ENCODE measurements around the gene C1QTNF8. TPM values are rescaled to one million over a fixed set of nuclear protein-coding genes. Genes with fewer than 3 reads are reported as not detected.

The C1QTNF8 gene
- polyA plus RNA-seq, 3 donors = not detected

DNA sequence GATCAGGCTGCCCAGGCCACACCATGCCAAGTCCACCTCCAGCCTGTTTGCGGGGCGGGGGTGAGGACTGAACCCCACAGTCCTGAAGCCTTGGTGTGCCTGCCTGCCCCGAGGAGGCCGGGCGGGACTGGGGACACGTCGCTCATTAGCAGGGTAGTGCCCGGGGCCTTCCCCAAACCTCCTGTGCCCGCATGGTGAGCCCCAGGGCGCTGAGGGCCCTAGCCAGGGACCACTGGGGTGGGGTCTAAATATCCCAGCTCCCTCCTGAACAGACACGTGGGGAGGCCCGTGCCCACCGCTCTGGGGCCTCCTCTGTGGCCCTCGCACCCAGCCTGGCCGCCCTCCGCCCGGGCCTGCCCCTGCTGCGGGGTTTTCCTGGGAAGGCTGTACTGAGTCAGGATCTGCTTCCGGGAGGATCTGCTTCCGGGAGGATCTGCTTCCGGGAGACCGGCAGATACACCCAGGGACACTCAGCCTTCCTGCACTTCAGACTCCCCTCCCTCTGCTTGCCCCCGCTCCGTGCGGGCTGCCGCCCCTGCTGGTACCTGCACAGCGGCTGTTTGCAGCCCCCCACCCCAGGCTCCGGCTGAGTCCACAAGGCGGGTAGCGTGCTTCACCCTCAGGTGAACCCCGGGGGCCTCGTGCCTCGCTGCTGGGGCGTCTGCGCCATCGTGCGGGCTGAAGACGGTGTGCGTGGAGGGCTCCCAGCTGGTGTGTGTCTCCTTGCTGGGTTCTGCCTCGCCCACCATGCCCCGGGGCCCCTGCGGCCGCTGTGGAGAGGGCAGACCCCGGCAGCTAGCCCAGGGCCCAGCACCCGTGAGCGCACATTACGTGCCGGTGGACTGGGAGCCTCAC lies 33.3 kb upstream of the C1QTNF8 start:
- WGBS, 3 donors = 93 to 96% (median 93%) methylated on average over 43 to 48 of the region's 48 CpGs
- H3K27ac ChIP-seq (ENCODE audit: low read depth, low read length) = no peak overlapping the region

DNA sequence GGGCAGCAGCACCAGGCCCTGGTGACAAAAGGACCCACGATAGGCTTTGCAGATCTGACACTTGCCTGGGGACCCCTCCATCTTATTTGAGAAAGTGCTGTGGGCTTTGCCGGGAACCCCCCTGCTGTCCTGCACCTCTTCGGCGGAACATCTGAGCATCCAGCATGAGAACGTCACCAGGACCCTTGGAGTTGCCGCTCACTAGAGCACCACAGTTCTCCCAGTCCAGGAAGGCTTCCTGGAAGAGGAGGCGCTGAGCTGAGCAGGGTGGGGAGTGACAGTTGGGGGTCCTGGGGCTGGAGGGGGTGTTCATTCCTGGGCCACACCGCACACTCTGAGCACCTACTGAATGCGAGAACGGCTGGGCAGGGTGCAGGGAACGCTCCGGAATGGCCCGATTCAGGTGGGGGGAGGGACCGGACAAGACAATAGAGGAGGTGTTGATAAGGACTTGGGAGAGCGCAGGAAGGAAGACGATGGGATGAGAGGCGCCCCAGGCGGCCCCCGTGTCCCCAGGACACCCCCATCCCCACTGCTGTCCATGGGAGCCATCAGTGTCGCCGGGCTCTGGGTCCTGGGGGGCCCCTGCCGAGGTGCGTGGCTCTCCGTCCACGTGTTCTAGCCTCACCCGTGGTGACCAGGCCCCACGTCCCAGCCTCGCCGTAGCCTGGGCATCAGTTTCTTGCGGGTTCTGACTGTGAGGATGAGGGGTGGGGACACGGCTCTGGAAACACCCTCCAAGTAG lies 32.1 kb upstream of the C1QTNF8 start:
- WGBS, 3 donors = 89 to 92% (median 91%) methylated on average over 31 of the region's 31 CpGs
- no peak overlapping the region for H3K27ac ChIP-seq (ENCODE audit: low read depth, low read length)

DNA sequence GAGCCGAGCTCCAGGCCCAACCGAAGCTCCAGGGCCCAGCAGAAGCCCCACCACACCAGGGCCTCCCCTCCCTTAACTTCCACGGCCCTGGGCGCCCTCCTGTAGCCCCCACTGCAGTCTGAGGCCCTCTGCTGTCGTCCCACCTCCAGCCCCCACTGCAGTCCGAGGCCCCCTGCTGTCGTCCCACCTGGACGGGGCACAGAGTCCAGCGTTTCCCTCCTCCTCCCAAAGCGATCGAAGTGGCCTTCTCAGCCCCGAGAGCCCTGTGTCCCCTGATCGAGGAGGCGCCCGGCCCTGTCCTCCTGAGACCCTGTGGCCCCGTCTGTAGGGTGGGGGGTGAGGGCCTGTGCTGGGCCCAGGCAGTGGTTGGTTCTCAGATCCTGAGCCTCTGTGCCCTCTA lies 31.1 kb upstream of the C1QTNF8 start:
- WGBS, 3 donors = 50 to 62% (median 55%) methylated on average over 15 to 16 of the region's 16 CpGs
- no peak overlapping the region for H3K27ac ChIP-seq (ENCODE audit: low read depth, low read length)

DNA sequence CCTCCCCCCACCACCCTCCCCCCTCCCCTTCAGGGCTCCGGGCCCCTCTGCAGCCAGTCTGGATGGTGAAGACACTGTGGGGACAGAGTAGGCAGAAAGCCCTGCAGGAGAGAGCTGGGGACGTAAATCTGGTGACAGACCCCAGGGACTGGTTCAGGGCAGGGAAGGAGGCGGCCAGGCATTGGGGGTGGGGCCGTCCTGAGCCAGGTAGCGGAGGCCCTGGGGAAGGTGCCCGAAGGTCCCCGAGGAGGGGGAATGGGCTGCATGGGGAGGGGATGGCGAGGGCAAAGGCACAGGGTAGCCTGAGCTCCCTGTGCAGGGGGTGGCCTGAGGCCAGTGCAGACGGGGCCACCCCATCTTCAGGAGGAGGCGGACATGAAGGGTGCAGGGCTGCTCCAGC lies 30.5 kb upstream of the C1QTNF8 start:
- WGBS, 3 donors = 28 to 55% (median 42%) methylated on average over 10 of the region's 10 CpGs
- H3K27ac ChIP-seq (ENCODE audit: low read depth, low read length) = no peak overlapping the region

DNA sequence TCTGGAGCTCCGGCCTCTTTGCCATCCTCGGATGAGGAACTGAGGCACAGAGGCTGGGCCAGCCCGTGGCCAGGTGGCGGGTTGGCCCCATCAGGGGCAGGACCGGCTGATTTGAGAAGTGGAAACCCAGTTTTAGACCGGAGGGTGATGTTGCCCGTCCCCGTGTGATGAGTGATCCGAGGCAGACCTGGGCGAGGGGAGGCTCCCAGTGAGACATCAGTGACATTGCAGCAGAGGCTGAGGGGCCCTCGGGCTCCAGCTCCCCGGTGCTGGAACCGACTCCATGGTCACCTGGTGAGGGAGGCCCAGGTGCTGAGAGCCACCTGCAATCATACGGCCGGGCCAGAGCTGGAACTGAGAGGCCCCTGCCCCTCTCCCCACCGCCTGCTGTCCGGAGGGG lies 30.0 kb upstream of the C1QTNF8 start:
- H3K27ac ChIP-seq (ENCODE audit: low read depth, low read length) = no peak overlapping the region
- WGBS, 3 donors = 43 to 58% (median 57%) methylated on average over 15 to 17 of the region's 17 CpGs

DNA sequence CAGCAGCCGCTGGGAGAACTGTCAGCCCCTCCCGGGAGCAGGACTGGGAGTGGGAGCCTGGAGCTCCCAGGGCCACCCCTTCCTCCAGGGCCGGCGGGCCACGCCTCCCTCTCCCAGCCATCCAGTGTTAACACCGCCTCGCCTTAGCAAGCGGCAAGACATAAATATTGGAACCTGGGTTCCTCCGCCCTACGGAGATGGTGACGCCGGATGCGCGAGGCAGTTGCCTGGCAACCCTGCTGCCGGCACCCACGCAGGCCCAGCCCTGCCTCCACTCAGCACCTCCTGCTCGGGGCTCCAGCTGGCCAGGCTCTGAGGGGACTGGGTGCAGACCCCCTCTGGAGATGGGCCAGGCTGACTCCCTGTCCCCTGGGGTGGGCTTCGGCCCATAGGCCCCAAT lies 29.4 kb upstream of the C1QTNF8 start:
- 22 to 38% (median 26%) methylated on average over 18 of the region's 18 CpGs for WGBS, 3 donors
- H3K27ac ChIP-seq (ENCODE audit: low read depth, low read length) = no peak overlapping the region

DNA sequence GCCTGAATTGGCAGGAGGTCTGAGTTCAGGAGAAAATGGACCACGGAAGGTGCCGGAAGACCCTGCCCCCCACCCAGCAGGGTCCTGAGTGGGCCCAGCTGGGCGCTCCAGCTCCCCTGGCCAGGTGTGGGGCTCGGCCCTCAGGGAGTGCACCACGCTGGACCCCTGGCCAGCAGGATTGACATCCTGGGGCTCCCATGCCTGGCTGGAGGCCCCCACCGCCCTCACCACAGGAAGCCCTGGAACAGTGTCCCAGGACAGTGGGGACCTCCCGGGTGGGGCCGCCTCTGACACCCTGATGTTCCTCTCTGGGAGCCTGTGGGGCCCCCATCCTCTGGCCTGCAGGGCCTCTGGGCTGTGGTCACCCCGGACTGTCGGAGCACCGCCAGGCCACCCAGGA lies 28.8 kb upstream of the C1QTNF8 start:
- 83 to 88% (median 86%) methylated on average over 10 to 11 of the region's 11 CpGs for WGBS, 3 donors
- no peak overlapping the region for H3K27ac ChIP-seq (ENCODE audit: low read depth, low read length)

DNA sequence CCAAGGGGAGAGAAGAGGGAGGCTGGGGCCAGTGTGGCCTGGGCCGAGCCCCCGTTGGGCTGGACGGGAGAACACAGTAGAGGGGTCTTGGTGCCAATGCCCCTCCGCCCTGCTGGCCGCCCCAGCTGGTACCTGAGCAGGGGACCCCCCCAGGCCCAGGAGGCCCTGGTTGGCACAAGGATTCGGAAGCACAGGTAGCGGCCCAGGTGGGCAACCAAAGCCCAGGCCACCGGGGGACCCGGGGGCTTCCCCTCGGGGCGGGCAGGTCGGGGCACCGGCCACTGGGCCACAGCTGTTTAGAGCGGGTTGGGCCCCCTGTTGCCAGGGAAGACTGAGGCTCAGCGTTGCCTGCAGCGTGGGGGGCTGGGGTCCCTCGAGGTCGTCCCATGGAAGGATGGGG lies 28.2 kb upstream of the C1QTNF8 start:
- WGBS, 3 donors = 73 to 83% (median 74%) methylated on average over 10 to 18 of the region's 18 CpGs
- no peak overlapping the region for H3K27ac ChIP-seq (ENCODE audit: low read depth, low read length)

DNA sequence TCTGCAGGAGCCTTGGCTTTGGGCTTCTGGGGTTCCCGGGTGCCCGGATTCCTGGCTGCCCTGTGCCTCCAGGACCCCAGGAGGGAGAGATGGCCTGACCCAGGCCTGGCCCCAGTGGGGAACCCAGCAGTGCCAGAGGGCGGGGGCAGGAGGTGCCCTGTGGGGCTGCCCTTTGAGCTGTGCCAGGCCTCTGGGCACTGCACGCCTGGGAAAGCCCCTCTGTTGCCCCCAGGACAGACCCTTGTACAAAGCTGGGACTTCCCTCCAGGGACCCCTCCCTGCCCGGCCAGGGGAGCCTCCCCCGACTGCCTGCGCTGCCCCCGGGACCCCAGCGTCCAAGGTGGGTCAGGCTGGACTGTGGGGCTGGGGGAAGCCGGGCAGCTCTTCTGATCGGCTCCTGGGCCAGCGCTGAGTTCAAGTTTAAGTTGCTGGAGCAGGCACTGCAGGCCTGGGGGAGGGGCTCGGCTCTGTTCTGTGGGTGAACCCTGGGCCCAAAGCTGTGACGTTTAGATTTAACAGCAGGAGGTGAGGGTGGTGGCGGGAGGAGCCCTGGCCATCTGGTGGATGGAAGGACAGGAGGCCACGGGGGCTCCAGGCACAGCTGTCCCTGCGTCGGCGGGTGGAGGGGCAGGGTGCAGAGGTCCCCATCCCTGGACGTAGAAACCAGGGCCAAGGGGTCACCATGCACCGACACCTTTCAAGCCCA lies 27.6 kb upstream of the C1QTNF8 start:
- H3K27ac ChIP-seq (ENCODE audit: low read depth, low read length) = no peak overlapping the region
- 59 to 79% (median 71%) methylated on average over 20 to 21 of the region's 21 CpGs for WGBS, 3 donors

DNA sequence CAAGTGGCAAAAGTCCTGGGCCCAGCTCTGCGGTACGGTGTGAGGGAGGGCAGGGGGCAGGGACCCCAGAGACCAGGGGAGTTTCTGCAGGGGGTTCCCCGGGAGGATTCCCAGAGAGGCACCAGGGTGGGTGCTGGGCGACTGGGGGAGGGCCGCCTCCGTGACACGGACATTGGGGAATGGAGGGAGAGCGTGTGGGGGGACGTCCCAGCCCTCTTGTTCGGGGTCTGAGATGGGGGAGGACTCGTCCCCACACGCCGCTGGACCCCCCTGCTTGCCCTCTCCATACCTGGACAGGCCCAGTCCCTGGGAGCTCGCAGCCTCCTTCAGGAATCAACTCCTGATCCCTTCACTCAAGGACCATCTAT lies 26.3 kb upstream of the C1QTNF8 start:
- WGBS, 3 donors = 84 to 87% (median 86%) methylated on average over 11 to 14 of the region's 14 CpGs
- H3K27ac ChIP-seq (ENCODE audit: low read depth, low read length) = no peak overlapping the region

DNA sequence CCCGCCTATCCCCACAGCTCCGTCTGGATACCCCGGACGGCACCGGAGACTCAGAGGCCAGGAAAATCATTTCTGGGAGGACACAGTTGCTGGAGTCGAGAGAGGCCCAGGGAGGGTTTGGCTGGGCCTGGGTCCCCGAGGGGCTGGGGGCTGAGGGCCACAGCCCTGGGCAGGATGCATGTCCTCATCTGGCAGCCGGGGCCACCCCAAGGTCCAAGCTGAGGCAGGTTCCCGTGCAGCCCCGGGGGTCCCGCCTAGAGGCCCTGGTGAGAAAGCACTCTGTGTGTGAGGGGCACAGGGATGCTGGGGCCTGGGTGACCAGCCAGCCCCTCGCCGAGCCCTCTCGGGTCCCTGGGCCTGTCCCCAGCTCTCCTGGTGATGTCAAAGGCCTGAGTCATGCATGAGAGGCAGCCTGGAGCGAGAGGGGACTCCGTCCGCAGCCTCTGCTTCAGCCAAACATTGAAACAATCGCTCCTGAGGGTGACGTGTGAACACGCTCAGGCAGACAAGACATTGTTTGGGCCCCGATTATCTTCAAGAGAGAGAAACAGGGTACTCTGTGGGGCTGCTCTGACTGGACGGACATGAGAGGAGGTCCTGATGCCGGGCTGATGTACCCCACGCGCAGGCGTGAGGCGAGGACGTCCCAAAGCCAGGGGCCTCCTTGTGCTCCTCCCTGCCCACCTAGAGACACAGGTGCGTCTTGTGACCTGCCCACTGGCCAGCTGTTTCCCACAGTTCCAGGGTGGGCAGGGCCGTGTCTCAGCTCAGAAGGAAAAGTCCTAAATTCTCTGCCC lies 25.8 kb upstream of the C1QTNF8 start:
- no peak overlapping the region for H3K27ac ChIP-seq (ENCODE audit: low read depth, low read length)
- WGBS, 3 donors = 71 to 75% (median 73%) methylated on average over 30 of the region's 30 CpGs

DNA sequence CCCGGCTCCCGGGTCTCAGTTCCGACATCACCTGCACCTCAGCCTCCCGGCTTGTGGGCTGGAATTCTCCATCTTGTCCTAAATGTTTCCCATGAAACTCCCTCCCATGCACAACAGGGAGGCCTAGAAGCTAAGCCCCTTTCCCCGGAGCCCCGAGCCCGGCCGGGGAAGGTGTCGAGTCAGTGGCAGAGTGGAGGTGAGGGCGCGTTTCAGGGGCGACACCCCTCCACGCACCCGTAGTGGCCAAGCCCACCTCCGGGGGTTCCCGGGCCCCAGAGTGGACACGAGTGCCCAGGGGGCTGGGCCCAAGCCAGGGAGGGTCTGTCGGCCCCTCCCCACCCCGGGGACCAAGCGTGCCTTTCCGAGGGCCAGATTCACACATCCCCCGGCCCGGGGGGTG lies 25.0 kb upstream of the C1QTNF8 start:
- WGBS, 3 donors = 54 to 76% (median 73%) methylated on average over 23 of the region's 23 CpGs
- H3K27ac ChIP-seq (ENCODE audit: low read depth, low read length) = no peak overlapping the region

DNA sequence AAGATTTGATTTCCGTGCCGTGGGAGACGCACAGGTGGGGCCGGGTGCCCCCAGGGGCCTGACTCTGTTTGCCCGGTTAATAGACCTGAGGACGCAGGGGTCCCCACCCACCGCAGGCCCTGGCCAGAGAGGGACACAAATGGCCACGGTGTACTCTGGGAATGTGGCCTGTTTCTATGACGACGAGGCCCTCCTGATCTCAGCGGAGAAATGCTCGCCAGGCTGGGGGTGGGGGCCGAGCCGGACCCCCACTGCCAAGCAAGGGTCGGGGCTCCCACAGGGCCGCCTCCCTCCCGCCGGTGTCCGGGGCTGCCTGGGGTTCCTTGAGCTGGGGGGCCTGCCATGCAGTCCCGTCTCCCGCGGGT lies 24.5 kb upstream of the C1QTNF8 start:
- 48 to 70% (median 59%) methylated on average over 22 of the region's 22 CpGs for WGBS, 3 donors
- no peak overlapping the region for H3K27ac ChIP-seq (ENCODE audit: low read depth, low read length)

DNA sequence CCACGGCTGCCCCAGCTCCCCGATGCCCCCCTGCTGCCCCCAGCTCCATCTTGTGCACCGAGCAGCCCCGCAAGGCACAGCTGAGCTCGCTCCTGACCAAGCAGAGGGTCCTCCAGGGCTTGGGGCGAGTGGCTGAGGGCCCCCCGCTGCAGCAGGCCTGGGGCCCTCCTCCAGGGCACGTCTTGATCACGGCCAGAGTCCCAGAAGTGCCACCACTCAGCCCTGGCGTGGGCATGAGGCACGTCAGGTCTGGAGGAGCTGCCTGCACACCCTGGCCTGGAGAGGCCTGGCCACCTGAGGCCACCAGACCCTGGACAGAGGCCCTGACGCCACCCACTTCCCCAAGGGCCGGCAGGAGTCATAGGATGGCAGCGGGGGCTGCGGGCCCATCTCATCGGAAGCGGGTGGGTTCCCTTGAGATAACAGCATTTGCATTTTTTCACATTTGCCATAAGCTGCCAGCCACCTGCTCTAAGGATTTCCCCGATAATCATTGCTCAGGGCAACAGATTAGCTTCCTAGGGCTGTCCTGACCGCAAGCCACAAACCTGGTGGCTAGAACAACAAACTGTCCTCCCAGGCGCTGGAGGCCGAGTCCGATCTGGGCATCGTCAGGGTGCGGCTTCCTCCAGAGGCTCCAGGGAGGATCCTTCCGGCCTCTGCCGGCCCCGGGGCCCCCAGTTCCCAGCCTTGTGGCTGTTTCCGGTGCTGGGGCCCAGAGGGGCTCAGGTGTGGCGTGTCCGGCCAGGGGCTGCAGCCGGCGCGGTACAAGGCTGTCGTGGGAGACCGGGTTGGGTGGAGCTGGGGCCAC lies 23.9 kb upstream of the C1QTNF8 start:
- no peak overlapping the region for H3K27ac ChIP-seq (ENCODE audit: low read depth, low read length)
- 54 to 71% (median 63%) methylated on average over 32 to 35 of the region's 35 CpGs for WGBS, 3 donors

DNA sequence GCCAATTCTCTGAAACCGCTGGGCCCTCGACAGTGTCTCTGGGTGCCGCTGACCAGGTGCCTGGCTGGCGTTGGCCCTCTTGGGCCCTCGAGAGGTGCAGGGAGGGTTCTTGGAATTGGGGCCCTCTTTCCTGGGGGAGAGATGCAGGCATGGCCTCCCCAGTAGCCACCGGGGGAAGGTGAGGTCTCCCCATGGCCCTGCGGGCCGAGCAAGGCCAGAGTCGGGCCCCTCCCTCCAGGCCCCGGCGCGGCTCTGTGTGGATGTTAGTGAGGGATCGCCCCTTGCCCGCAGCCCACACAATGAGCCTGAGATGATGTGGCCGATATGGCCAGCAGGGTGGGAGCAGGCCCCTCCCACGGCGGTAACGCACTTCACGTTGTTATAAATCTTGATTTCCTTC lies 23.1 kb upstream of the C1QTNF8 start:
- H3K27ac ChIP-seq (ENCODE audit: low read depth, low read length) = no peak overlapping the region
- 66 to 86% (median 74%) methylated on average over 17 to 19 of the region's 19 CpGs for WGBS, 3 donors

DNA sequence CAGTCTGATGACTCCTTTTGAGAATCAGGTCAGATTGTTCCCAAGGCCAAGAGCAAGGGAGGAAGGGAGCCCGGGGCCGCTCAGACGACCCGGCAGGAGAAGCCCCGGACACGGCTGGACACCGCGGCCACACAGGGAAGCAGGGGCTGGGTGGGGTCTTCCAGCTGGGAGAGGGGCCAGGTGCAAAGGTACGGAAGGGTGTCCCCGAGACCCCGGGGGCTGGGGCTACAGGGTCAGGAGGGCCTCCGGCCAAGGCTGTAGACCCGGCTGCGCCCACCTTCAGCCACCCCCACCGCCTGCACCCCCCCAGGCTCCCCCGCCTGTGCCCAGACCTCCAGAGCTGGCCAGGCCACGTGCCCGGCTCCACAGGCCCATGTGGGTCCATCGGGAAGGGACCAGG lies 21.9 kb upstream of the C1QTNF8 start:
- no peak overlapping the region for H3K27ac ChIP-seq (ENCODE audit: low read depth, low read length)
- WGBS, 3 donors = 69 to 82% (median 80%) methylated on average over 13 to 19 of the region's 19 CpGs

DNA sequence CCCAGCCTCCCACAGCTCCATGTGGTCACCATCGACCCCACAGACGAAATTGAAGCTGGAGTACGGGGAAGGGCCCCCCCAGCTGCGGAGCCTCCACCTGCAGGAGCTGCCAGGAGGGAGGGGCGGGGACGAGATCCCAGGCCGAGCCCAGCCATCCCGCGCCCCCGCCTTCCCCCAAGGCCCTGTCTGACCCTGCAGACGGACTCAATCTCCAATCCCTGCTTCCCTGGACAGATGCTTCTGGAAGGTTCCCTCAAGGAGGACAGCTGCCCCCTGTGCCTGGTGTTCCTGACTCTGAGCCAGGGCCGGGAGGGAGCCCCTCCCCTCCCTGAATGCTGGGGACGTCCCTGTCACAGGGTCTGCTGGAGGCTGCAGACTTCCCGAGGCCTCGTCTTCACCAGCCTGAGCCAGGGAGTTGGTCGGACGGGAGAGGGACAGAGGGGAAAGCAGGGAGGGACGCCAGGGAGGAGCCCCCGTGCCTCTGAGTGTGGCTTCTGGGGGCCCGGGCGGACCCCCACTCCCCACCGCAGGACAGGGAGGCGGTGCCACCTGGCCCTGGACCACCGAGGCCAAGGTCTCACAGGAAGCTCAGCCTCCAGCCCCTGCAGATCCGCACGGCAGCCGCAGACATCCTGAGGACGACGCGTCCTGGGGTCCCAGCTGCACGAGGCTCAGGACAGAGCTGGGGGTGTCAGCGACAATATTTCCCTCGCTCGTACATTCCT lies 21.3 kb upstream of the C1QTNF8 start:
- 46 to 64% (median 59%) methylated on average over 32 to 34 of the region's 34 CpGs for WGBS, 3 donors
- no peak overlapping the region for H3K27ac ChIP-seq (ENCODE audit: low read depth, low read length)
